ENCODE results near the gene MAP4. TPM values are rescaled to one million over a fixed set of nuclear protein-coding genes. Genes with fewer than 3 reads are reported as not detected.

The MAP4 gene
- total RNA-seq, 2 donors from 2014 or later: 152 to 169 TPM

GRCh38 chr3:48024401-48024800 is 8.2 kb upstream of the MAP4 start:
- Histone ChIP-seq H3K4me3 (ENCODE audit: low read length) (no peak overlapping the region), H3K9ac (ENCODE audit: extremely low read depth, low read length, poor library complexity, severe bottlenecking) (no peak overlapping the region), H3K9me3 (ENCODE audit: control insufficient read depth, low read length) (no peaks in the 10 kb centered on the region), H3K36me3 (ENCODE audit: control insufficient read depth, insufficient read depth, low read length) (peaks cover 17% of the 10 kb centered on the region), H3K27ac (ENCODE audit: low read depth, low read length) (no peak overlapping the region), H3K27me3 (ENCODE audit: control insufficient read depth, insufficient read depth, low read length, poor library complexity, severe bottlenecking) (no peaks in the 10 kb centered on the region), H3K4me1 (ENCODE audit: control insufficient read depth, insufficient read depth, low read length) (peaks cover 3% of the 10 kb centered on the region)
- 100% methylated on average over 1 of the region's 1 CpG; no CpG with 5 or more reads in 1 of the 2 experiments for WGBS, 2 experiments (ENCODE audit: insufficient coverage in 1 of 2, insufficient read length in 1 of 2)
- Mint-ChIP-seq H3K4me3 (no peak overlapping the region), H3K4me1 (peaks cover 11% of the 10 kb centered on the region), H3K9me3 (no peaks in the 10 kb centered on the region), H3K36me3 (ENCODE audit: low read depth) (peaks cover 12% of the 10 kb centered on the region), H3K27me3 (ENCODE audit: insufficient read depth) (no peaks in the 10 kb centered on the region), H3K27ac (no peak overlapping the region)
- DNase-seq: no peak
- no peak for TF ChIP-seq CTCF (conservative IDR thresholded peaks at IDR 0.05)

GRCh38 chr3:48023377-48023776 is 7.2 kb upstream of the MAP4 start:
- no peaks in the 10 kb centered on the region for H3K27me3 ChIP-seq (ENCODE audit: control insufficient read depth, insufficient read depth, low read length, poor library complexity, severe bottlenecking)
- Mint-ChIP-seq H3K27me3 (ENCODE audit: insufficient read depth) (no peaks in the 10 kb centered on the region), H3K27ac (no peak overlapping the region), H3K4me1 (peaks cover 11% of the 10 kb centered on the region), H3K4me3 (no peak overlapping the region), H3K36me3 (ENCODE audit: low read depth) (peaks cover 17% of the 10 kb centered on the region), H3K9me3 (no peaks in the 10 kb centered on the region)
- no peak for TF ChIP-seq CTCF (conservative IDR thresholded peaks at IDR 0.05)
- peaks cover 23% of the 10 kb centered on the region for H3K36me3 ChIP-seq (ENCODE audit: control insufficient read depth, insufficient read depth, low read length)
- 93% methylated on average over 1 of the region's 1 CpG; no CpG with 5 or more reads in 1 of the 2 experiments for WGBS, 2 experiments (ENCODE audit: insufficient coverage in 1 of 2, insufficient read length in 1 of 2)
- H3K9ac ChIP-seq (ENCODE audit: extremely low read depth, low read length, poor library complexity, severe bottlenecking): no peak overlapping the region
- no peak for DNase-seq
- H3K4me1 ChIP-seq (ENCODE audit: control insufficient read depth, insufficient read depth, low read length): peaks cover 3% of the 10 kb centered on the region
- H3K27ac ChIP-seq (ENCODE audit: low read depth, low read length): no peak overlapping the region
- peaks cover 6% of the 10 kb centered on the region for H3K9me3 ChIP-seq (ENCODE audit: control insufficient read depth, low read length)
- no peak overlapping the region for H3K4me3 ChIP-seq (ENCODE audit: low read length)

- H3K4me3 ChIP-seq (ENCODE audit: low read length): no peak overlapping the region
- no peak overlapping the region for H3K27ac ChIP-seq (ENCODE audit: low read depth, low read length)
- Mint-ChIP-seq H3K27me3 (ENCODE audit: insufficient read depth) (no peaks in the 10 kb centered on the region), H3K4me3 (no peak overlapping the region), H3K27ac (no peak overlapping the region), H3K36me3 (ENCODE audit: low read depth) (peaks cover 14% of the 10 kb centered on the region), H3K4me1 (peaks cover 11% of the 10 kb centered on the region), H3K9me3 (no peaks in the 10 kb centered on the region)
- TF ChIP-seq CTCF (conservative IDR thresholded peaks at IDR 0.05): no peak
- H3K36me3 ChIP-seq (ENCODE audit: control insufficient read depth, insufficient read depth, low read length): peaks cover 33% of the 10 kb centered on the region
- no peak for DNase-seq
- peaks cover 3% of the 10 kb centered on the region for H3K4me1 ChIP-seq (ENCODE audit: control insufficient read depth, insufficient read depth, low read length)
- peaks cover 11% of the 10 kb centered on the region for H3K9me3 ChIP-seq (ENCODE audit: control insufficient read depth, low read length)
- no peaks in the 10 kb centered on the region for H3K27me3 ChIP-seq (ENCODE audit: control insufficient read depth, insufficient read depth, low read length, poor library complexity, severe bottlenecking)
- WGBS, 2 experiments (ENCODE audit: insufficient coverage in 1 of 2, insufficient read length in 1 of 2): 80 to 88% methylated on average over 3 to 4 of the region's 4 CpGs
- no peak overlapping the region for H3K9ac ChIP-seq (ENCODE audit: extremely low read depth, low read length, poor library complexity, severe bottlenecking)
Measured at GRCh38 chr3:48022178-48022577, 6.0 kb upstream of the MAP4 start.
